ENCODE data around the gene TCEA2.

DNA sequence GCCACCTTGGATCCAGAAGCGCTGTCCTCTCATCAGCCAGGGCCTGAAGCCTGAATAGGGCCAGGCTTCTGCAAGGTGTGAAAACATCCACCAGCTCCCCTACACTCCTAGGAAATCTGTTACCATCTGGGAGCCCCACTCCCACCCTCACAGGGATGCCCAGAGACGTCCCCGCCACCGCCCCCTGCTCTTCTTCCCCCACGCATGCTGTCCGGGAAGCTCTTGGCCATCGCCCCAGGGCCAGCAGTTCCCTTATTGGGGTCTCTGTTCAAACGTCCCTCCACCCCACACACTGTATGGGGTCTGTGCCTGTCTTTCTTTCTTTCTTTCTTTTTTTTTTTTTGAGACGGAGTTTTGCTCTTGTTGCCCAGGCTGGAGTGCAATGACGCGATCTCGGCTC is 12.6 kb downstream of the TCEA2 start:
- TF ChIP-seq, protein P1, sequence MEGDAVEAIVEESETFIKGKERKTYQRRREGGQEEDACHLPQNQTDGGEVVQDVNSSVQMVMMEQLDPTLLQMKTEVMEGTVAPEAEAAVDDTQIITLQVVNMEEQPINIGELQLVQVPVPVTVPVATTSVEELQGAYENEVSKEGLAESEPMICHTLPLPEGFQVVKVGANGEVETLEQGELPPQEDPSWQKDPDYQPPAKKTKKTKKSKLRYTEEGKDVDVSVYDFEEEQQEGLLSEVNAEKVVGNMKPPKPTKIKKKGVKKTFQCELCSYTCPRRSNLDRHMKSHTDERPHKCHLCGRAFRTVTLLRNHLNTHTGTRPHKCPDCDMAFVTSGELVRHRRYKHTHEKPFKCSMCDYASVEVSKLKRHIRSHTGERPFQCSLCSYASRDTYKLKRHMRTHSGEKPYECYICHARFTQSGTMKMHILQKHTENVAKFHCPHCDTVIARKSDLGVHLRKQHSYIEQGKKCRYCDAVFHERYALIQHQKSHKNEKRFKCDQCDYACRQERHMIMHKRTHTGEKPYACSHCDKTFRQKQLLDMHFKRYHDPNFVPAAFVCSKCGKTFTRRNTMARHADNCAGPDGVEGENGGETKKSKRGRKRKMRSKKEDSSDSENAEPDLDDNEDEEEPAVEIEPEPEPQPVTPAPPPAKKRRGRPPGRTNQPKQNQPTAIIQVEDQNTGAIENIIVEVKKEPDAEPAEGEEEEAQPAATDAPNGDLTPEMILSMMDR (IDR thresholded peaks at IDR 0.05; ENCODE audit: low read depth, low read length): no peak
- TF ChIP-seq POLR2A (IDR thresholded peaks at IDR 0.05; ENCODE audit: extremely low read depth, insufficient read length) (no peak), MYC (IDR thresholded peaks at IDR 0.05; ENCODE audit: low read depth, low read length) (no peak)
- TF ChIP-seq, protein P2, sequence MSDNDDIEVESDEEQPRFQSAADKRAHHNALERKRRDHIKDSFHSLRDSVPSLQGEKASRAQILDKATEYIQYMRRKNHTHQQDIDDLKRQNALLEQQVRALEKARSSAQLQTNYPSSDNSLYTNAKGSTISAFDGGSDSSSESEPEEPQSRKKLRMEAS (IDR thresholded peaks at IDR 0.05; ENCODE audit: low read depth, low read length): no peak
